Measurements from ENCODE around the gene PRKCD.

PRKCD gene

DNA sequence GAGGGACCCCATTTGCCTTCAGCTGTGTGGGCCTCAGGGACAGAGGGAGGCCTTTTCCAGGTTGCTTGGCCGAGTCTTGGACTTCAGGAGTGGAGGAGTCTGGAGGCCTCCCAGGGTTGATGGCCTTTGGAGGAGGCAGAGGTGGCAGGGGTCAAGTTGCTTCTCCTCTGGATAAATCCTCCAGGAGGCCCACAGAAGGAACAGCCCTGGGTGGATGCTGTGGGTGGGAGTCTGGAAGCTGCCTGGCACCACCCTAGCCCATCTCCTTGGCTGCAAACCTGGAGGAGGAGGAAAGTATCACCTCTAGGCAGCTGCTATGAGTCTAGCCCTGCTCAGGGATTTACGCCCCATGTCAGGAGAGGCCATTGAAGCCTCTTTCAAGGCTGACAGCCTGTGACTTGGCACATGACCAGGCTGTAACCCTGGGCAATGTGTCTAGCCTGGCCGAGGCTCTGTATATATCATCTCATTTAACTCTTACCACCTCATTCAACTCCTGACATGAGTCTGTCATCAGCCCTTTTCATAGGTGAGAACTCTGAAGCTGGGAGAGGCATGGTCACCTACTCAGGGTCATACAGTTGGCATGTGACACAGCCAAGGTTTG, 2.9 kb upstream of the PRKCD start:
- DNase-seq = no peak

DNA sequence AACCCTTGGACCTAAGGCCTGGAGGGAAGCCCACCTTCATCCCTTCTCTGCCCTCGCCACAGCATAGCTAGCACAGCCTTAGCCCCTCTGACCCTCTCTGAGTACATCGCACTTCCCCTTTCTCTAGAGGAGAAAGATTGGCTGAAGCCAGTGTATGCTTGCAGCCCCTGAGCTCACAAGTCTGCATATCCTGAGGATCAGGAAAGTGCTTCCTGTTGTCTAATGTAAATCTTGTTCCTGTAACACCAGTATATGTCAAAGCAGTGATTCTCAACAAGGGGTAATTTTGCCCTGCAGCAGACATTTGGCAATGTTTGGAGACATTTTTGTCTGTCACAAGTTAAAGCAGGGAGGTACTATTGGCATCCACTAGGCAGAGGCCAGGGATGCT, 2.2 kb upstream of the PRKCD start:
- no peak for DNase-seq

DNA sequence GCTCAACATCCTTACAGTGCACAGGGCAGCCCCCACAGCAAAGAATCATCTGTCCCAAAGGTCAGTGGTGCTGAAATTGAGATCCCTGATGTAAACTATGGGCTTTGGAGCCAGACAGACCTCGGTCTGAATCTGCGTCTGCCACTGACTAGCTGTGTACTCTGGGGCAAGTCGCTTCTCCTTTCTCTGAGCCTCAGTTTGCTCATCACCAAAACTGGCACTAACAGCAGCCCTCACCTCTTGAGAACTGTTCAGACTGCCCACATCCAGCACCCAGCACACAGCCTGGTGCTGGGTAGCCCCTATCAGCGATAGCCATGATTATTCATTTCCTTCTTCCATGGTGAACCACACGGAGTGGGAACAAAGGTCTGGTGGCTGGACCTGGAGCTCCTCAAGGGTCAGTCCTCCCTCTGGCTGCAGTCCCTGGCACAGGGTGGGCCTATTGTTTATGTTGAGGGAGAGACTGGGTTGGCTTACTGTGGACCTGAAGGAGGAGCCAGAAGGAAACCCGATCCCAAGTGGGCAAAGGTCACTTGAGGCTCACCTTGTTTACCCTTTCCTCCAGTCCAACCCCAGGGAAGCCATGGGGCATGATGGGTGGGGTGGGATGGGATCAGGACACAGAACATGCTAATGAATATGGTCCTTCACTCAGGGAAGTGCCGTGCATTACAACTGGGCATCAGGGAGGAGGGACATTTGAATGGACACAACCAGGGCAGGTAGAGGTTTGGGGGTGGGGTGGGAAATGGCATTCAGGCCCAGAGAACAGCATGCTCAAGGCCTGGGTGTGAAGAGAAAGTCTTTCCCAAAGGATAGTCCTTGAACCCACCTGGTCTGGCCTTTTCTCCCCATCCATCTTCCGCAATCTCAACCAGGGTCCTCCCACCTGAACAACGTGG, 1.6 kb upstream of the PRKCD start:
- no peak for DNase-seq

DNA sequence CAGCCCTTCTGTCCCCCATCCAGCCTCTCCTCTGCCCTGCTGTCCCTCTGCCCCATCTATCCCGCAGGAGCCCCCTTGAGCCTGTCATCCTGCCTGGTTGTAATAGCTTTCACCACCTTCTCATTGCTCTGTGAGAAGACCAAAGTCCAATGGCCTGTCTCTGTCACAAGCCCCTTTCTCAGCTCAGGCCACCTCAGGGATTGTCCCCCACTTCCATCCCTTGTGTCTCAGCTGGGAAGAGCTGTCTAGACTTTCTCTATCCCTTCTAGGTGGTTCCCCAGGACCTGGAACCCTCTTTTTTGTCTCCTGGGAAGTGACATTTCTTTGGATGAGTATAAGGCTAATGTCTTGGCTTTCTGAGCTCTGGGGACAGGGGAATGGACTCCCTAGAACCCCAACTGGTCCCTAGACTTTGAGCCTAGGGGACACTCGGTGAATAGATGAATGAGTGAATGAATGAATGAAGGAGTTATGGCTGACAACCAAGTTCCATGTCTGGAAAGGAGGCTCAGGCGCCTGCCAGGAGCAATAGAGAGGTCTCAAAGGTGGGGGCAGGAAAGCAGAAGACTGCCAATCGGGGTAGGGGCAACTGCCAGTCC, 849 bp upstream of the PRKCD start:
- no peak for DNase-seq

DNA sequence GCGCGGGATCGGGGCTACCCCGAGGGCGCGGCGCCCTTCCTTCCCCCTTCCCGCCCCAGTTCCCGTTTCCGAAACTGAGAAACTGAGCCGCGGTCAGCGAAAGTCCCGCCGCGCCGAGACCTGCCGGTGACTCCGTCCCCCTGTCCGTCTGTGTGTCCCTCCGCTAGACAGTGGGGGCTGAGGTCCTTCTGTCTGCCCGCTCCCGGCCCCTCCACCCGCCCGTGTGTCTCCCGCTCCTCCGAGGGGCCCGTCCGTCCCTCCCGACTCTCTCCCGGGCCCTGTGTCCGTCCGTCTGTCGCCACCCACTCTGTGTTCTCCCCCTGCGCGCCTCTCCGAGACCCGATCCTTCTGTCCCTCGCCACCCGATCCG, 426 bp downstream of the PRKCD start:
- DNase-seq = peak; percentile 61

DNA sequence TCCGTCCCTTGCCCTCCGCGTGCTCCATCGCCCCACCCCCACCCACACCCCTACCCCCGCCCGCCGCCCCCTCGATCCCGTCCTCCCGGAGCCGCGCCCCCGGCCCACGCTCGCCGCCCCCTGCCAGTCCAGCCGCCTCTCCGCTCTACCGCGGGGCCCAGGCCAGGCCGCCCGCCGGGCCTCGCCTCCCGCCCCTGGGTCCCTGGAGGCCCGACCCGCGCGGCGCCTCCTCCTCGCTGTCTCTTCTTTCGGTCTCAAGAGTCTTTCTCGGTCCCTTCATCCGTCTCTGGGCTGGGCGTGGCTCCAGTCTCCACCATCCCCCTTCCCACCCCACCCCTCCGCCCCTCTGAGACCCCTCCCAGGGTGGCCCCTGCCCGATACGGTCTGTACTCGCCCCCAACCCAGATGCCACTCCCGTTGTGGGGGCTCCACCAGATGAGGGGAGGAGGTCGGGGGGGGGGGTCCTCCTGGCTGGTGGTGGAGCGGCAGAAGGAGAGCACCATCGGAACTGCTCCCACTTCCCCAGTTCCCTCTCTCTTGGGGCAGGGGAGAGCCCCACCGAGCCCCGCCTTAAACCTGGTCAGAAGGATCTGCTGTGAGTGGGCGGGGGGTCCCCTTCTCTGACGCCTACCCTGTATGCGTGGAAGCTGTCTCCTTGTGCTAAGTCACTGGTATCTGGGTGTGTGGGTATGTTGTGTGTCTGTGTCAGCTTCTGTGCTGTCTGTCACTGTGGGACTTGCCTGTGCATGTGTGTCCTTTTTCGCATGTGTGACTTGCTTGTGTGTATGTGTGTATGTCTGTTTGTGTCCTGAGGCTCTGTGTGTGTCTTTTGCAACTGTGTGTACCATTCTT, 1.0 kb downstream of the PRKCD start:
- DNase-seq = peak; percentile 54

DNA sequence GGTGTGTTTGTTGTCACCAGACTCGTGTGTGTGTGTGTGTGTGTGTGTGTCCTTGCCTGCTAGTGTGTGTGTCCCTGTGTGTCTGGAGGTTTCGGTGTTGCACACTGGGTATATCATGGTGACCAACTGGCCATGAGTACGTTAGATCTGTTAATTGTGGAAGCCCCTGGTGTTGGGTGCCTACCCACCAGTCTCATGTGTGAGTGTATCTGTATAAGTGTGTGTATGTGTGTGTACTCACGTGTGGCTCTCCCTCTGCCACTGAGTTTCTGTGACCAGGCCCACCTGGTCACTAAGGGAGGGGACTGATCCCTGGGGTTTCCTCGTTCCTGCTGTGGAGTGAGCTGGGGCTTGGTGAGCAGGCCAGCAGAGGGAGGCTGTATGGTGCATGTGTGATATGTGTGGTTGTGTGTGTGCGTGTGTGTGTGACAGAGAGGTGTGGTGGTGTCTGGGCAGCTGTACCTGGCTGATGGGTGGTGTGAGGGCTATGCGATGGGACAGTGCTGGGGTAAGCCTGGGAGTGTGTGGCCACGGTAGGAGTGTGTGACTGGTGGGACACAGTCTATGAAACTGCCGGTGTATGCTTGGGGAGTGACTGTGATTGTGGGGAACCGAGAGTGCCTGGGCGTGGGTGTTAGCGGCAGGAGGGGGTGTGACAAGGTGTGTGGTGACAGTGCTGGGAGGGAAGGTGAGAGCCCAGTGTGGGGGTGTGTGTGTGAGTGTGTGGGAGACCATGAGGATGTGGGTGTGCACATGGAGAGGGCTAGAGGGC, 1.8 kb downstream of the PRKCD start:
- peak; percentile 27 for DNase-seq

DNA sequence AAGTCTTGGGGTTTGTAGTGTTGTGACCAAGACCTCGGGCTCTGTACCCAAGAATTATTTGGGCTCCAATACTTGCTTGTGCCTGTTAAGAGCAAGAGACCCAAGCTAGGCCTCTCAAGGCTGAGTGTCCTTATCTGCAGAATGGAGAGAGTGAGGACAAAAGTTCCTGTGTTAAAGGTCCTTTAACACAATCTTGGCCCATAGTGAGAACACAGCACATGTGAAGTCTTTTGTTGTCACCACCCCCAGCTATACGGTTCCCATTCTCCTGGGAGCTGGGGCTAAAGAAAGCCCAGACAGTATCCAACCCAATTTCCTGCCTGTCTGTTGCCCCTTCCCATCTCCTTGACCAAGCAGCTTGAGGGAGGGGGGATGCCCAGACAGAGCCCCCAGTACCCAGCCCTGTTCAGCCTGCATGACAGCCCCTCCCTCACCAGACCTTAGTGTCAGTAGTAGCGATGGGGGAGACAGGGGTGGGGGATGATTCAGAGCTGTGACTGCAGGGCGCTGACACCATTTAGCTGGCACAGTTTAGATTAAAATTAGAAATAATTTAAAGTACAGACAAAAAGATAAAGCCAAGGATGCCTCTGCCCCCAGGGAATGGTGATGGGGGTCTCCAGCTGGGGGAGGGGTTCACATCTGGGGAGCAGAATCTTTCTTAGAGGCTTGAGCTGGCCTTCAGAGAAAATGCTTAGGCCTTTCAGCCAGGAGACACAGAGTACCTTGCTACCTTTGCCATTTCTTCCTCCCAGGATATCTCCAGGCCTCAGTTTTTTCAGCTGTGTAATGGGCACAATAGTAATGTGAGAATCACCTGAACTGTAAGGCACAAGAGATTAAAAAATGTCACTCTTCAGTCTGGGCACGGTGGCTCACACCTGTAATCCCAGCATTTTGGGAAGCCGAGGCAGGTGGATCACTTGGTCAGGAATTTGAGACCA, 2.7 kb downstream of the PRKCD start:
- peak; percentile 16 for DNase-seq

DNA sequence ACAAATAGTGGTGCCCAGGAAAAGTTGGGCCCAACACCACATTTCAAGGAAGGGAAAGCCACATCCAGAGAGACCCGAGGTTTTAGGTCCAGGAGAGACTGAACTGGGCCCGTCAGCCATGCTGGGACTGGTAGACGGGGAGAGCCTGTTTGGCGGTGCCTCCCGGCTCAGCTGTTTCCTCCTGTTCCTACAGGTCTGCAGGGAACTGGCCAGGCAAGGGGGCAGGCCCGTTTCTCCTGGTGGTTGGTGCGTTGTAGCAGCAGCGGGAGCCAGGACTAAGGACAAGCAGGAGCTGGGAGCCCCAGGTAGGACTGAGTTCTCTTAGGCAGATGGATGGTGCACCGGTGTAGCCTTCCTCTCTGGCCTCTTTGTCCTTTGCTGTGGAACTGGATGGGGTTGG, 3.9 kb downstream of the PRKCD start:
- no peak for DNase-seq

DNA sequence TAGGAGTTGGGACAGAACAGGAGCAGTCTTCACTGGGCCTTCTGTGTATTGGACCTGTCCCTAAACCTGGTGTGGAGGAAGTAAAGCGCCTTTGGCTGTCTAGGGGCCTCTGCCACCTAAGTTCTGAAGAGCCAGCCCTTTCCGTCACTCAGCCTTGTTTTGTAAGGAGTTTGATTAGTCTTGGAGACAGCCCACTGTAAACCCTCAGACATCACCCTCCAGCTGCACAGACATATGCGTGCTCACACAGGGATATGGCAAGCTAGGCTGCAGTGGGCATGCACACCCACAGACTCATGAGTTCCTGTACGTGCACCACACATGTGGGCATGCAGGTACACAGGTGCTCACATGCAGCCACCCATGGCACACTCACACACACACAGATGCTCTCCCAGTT, 5.2 kb downstream of the PRKCD start:
- no peak for DNase-seq

DNA sequence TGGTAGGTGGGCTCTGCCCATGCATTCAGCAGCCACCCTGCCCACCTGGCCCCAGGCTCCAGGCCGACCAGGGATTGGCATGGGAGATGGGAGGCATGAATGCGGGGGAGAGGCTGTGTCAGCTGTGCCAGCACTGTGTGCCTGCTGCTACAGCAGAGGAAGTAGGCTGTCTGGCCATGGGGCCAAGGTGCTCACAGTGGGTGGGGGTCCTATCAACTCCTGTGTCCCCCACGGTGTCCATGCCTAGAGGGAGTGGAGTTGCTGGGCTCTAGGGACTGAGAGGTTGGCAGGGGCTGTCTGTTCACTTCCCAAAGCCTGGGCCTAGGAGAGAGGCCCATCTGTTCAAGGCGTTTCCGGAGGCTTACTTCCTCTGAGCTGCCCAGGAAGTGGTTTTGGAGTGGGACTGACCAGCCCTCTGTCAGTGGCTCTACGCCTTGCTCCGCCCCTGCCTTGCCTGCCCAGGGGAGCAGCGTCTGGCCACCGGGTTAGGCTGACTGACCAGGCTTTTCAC, 5.8 kb downstream of the PRKCD start:
- no peak for DNase-seq

DNA sequence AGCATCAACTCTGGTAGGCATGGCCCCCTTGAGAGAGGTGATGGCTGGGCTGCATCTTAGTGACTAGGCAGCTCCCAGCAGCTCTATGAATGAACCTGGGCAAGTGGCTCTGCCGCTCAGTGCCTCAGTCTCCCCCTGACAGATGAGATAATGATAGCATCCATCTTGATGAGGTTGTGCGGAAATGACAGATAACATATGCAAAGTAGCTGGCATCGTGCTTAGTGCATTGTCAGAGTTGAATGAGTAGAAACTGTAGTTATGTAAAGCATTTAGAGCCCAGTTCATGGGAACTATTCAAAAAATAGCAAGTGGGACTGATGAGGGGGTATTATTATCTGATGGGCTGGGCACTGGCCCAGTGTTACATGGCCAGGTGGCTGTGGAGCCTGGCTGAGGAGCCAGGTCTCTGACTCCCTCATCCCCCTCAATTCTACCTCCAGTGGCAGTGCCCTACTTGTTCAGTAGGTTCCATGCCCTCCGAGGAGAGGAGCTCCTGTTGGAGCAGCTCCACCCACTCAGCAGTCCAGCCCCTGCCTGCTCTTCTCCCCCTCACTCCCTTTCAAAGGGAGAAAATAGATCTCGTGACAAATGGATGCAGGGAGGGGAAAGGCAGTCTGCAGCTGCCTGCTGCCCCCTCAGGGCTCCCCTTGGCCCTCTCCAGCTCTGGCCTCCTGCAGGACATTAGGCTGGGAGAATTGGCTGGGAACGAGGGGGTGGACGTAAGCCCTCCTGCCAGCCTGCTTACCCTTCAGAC, 6.6 kb downstream of the PRKCD start:
- DNase-seq = no peak

DNA sequence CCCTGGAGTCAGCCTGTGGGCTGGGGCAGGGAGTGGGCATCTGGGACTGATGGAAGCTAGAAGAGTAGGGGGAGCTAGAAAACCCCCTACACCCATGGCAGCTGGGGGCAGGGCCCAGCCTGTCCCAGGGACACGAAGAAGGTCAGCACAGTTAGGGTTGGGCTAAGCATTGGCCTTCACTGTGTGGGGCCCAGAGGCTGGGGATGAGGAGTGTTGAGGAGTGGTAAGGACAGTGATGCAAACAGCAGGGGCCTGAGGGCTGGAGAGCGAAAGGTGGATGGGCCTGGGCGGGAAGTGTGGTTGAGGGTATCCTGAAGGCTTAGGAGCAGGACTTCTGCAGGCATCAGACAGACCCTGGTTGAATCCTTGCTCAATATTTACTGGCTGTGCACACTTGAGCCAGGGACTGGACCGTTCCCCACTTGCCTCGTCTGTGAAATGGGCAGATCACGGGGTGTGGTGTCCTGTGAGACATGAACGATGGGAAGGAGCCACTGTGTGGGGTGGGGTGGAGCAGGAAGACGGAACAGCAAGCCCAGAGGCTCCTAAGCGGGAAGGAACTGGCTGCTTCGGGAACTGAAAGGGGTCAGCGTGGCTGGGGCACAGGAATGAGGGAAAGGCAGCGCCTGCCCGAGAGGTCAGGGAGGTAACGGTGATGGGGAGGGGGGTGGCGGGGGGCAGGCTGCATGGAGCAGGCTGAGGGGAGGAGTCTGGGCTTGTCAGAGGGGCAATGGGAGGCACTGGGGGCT, 7.3 kb downstream of the PRKCD start:
- peak; percentile 25 for DNase-seq

DNA sequence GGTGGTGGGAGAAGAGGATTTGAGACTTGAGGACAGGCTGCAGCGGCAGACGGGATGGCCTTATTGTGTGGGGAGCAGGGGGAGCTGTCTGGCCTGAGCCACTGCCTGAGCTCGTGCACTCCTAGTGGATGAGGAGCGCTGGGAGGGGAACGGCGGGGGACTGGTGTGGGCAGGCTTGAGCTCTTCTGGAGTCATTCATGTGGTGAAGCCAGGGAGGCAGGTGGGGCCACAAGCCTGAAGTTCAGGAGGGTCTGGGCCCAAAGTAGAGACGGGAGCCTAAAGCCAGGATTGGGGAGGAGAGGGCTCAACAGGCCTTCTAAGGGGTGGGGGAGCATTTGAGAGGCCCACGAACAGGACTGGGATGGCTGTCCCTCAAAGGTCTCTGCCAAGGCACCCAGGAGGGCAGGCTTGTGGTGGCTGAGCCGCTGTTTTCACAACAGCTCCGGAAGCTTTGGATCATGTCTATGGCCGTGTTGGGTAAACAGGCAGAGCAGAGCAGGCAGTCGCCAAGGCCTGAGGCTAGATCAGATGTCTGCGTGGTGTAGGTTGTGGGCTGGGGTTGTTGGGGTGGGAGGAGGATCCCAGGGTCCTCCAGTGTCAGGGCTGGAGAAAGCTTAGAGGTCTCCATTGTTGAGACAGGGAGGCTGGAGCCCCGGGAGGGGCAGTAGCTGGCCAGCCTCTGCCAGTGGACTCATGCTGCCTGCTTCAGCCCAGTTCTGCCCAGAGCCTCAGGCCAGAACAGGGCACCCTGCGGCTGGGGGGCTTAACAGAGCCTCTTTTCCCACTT, 8.2 kb downstream of the PRKCD start:
- peak; percentile 40 for DNase-seq

DNA sequence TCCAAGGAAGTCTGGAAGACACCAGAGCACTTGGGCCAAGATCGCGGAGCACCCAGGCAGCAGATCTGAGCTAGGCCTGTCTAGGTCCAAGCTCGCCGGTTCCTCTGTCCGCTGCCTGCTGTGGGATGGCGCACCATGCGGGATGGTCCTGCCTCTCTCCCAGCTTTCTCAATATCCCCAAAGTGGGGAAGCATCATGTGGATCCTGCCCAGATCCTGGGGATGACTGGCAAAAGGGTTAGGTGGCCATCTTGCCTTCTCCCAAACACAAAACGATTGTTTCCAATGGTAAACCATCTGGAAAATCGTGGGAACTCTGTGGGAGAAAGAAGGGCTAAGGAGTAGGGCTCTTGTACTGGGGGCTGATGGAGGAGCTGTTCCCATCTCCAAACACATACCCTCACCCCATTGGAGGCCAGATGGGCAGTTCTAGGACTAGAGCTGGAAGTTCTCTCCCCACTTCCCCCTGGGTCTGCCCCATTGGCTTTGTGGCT, 8.9 kb downstream of the PRKCD start:
- no peak for DNase-seq

DNA sequence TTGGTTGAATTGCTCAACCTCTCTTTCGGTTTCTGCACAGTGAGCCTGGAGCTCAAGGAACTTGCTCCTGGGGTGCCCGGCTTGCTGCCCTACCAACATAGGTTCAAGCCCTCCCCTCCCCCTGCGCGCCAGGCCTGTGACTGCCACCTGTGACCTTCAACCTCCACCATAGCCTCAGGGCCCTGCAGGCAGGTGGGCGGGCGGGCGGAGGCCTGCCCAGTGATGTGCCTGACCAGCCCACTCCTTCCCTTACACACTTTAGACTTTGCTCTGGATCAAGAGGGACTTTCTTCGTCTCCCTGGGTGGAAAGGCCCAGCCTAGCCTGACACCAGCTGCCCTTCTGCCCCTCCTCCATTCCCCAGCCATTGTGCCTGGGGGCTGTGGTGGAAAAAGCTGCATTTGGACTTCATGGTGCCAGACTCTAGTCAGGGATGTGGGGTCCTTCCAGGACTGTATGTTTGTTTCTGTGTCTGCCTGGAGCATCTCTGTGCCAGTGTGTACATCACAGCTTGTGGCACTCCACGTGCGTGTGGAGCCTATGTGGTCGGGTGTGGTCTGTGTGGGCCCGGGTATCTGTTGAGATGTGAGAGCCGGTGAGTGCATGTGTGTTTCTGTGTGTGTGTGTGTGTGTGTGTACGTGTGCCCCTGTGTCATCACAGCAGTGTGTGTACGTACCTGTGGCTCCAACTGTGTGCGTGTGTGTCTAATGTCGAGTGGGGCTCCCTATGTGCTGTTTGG, 9.5 kb downstream of the PRKCD start:
- DNase-seq = no peak

DNA sequence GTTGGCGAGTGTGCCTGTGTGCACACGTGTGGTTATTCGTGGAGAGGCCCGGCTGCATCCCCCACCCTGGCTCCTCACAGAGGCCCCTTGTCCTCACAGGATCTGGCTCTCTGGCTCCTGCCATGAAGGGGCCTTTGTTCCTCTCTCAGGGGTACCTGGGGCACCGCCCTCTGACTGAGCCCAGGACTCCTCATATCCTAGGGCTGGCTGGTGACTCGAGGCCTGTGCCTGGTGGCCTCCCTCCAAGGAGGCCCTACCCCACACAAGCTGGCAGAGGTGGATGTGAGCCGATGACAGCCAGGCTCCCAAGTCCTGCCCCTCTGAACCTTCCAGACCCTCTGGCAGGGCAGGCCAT, 10.0 kb downstream of the PRKCD start:
- DNase-seq = no peak
